Endothelial cell (in vitro differentiated cells): ENCODE measurements around the gene CKAP4. TPM values are rescaled to one million over a fixed set of nuclear protein-coding genes. Genes with fewer than 3 reads are reported as not detected.

ENCODE experiments used
- DNase-seq: peaks from one replicate; pipeline ENCODE4 v3.0.0; 2021; ENCODE audit warnings: low spot score
- H3K27ac Mint-ChIP-seq: one replicate; pipeline ENCODE4 v1.8.0; 2021; ENCODE audit warnings: mixed read lengths, inconsistent platforms; ENCODE audit not compliant: unreplicated experiment
- H3K27me3 Mint-ChIP-seq: one replicate; pipeline ENCODE4 v1.8.0; 2021; ENCODE audit warnings: mild to moderate bottlenecking, moderate library complexity, mixed read lengths, inconsistent platforms; ENCODE audit not compliant: unreplicated experiment
- H3K36me3 Mint-ChIP-seq: one replicate; pipeline ENCODE4 v1.8.0; 2021; ENCODE audit warnings: mild to moderate bottlenecking, low read depth, mixed read lengths, inconsistent platforms; ENCODE audit not compliant: unreplicated experiment
- H3K4me1 Mint-ChIP-seq: one replicate; pipeline ENCODE4 v1.8.0; 2021; ENCODE audit warnings: mild to moderate bottlenecking, mixed read lengths, inconsistent platforms; ENCODE audit not compliant: unreplicated experiment
- H3K4me3 Mint-ChIP-seq: one replicate; pipeline ENCODE4 v1.8.0; 2021; ENCODE audit warnings: mild to moderate bottlenecking, mixed read lengths, inconsistent platforms; ENCODE audit not compliant: unreplicated experiment
- H3K9me3 Mint-ChIP-seq: one replicate; pipeline ENCODE4 v1.8.0; 2021; ENCODE audit warnings: mixed read lengths, inconsistent platforms; ENCODE audit not compliant: unreplicated experiment
- CTCF ChIP-seq: fragments of 200-600 bp; sonication (generic); IDR thresholded peaks from one replicate; pipeline ENCODE4 v1.5.0; 2021; ENCODE audit warnings: antibody characterized with exemption; ENCODE audit not compliant: unreplicated experiment
- total RNA-seq: library from RNA; stranded (reverse); fragmentation: NEBNext Ultra II Directional; extraction: Animal tissue kit (Norgen Biotek cat#: 25700); gene quantifications from one replicate; pipeline ENCODE4 v1.2.1, GENCODE V29; 2021; ENCODE audit not compliant: unreplicated experiment

The CKAP4 gene
- total RNA-seq, 1 donor from 2014 or later: 76.7 TPM

DNA sequence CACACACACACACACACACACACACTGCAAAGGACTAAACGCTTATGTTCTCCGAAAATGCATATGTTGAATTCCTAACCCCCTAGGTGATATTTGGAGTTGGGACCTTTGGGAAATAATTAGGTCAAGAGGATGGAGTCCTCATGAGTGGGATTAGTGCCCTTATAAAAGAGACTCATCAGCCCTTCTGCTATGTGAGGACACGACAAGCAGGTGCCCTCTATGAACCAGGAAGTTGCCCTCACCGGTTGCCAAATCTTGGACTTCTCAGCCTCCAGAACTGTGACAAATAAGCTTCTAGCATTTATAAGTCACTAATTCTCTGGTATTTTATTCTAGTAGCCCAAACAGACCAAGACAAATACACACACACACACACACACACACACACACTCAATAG lies 34.0 kb upstream of the CKAP4 start:
- no peak overlapping the region for H3K27ac Mint-ChIP-seq
- H3K27me3 Mint-ChIP-seq: no peaks in the 10 kb centered on the region
- no peak for DNase-seq
- peaks cover 5% of the 10 kb centered on the region for H3K4me1 Mint-ChIP-seq
- no peaks in the 10 kb centered on the region for H3K36me3 Mint-ChIP-seq
- H3K9me3 Mint-ChIP-seq: no peaks in the 10 kb centered on the region
- no peak overlapping the region for H3K4me3 Mint-ChIP-seq
- TF ChIP-seq CTCF: no peak

DNA sequence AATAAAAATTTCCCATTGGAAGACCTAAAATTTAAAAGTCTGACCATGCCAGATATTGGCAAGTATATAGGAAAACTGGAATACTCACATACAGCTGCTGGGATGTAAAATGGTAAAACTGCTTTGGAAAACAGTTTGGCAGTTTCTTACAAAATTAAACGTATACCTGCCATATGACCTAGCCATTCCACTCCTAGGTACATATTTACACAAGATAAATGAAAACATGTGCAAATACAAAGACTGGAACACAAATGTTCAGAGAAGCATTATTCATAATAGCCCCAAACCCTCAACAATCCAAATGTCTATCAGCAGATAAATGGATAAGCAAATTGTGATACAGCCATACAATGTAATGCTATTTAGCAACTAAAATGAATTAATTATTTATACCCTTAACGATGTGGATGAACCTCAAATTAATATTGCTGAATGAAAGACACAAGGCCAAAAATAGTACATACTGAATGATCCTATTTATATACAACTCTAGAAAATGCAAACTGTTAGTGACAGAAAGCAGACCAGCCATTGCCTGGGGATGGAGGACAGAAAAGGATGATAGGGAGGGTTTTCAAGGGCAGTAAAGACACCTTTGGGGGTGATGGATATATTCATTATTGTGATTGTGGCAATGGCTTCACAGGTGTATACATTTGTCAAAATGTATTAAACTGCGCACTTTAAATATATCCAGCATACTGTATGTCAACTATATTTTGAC lies 33.4 kb upstream of the CKAP4 start:
- H3K4me1 Mint-ChIP-seq: peaks cover 5% of the 10 kb centered on the region
- no peak overlapping the region for H3K4me3 Mint-ChIP-seq
- H3K27ac Mint-ChIP-seq: no peak overlapping the region
- DNase-seq: no peak
- no peaks in the 10 kb centered on the region for H3K27me3 Mint-ChIP-seq
- TF ChIP-seq CTCF: no peak
- H3K9me3 Mint-ChIP-seq: no peaks in the 10 kb centered on the region
- H3K36me3 Mint-ChIP-seq: no peaks in the 10 kb centered on the region

DNA sequence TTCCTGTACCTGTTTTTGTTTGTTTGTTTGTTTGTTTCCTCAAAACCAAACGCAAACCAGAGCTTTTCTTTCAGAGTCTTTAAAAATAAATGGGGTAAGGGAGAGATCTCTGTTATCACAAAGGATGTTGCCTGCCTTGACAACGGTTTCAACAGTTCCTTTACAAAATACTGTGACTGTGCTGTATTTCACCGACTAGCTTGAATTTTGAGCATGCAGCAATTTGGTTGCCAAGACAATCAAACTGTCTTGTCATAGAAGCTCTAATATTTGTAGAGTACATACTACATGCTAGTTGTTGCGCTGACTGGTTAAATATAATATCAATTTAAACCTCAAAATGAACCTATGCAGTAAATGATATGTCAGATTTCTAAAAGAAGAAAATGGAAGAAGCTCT lies 32.3 kb upstream of the CKAP4 start:
- H3K4me1 Mint-ChIP-seq: peaks cover 5% of the 10 kb centered on the region
- TF ChIP-seq CTCF: no peak
- no peak for DNase-seq
- no peaks in the 10 kb centered on the region for H3K36me3 Mint-ChIP-seq
- no peaks in the 10 kb centered on the region for H3K9me3 Mint-ChIP-seq
- no peaks in the 10 kb centered on the region for H3K27me3 Mint-ChIP-seq
- no peak overlapping the region for H3K4me3 Mint-ChIP-seq
- no peak overlapping the region for H3K27ac Mint-ChIP-seq

DNA sequence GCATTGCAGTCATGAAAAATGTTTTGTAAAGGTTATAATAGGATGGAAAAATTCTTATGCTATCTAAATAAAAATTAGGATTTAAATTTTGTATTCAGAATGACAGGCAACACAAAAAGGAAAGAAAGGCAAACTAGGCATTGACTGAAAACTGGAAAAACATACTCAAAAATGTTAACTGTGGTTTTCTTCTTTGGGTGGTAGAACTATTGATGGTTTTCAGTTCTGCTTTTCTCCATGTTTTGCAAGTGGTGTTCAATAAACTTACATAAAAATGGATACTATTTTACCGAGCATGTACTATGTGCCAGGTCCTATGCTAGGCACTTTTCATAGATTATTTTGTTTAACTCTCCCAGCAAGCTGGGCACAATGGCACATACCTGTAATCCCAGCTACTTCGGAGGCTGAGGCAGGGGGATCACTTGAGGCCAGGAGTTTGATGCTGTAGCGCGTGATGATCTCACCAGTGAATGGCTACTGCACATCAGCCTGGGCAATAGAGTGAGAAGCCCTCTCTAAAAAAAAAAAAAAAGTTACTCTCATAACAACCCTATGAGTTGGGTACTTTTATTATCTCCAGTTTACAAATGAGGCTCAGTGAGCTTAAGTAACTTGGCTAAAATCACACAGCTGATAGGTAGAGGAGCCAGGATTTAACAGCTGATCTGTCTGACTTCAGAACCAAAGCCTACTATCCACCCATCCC lies 28.4 kb upstream of the CKAP4 start:
- H3K27ac Mint-ChIP-seq: no peak overlapping the region
- no peaks in the 10 kb centered on the region for H3K36me3 Mint-ChIP-seq
- H3K27me3 Mint-ChIP-seq: peaks cover 3% of the 10 kb centered on the region
- no peak overlapping the region for H3K4me3 Mint-ChIP-seq
- DNase-seq: no peak
- TF ChIP-seq CTCF: no peak
- peaks cover 4% of the 10 kb centered on the region for H3K4me1 Mint-ChIP-seq
- H3K9me3 Mint-ChIP-seq: no peaks in the 10 kb centered on the region

- no peak overlapping the region for H3K4me3 Mint-ChIP-seq
- no peak for DNase-seq
- TF ChIP-seq CTCF: no peak
Observed at GRCh38 chr12:106275458-106275857, 27.6 kb upstream of the CKAP4 start.

More at GRCh38 chr12:106275458-106275857, 27.6 kb upstream of the CKAP4 start:
- H3K9me3 Mint-ChIP-seq: no peaks in the 10 kb centered on the region
- H3K27ac Mint-ChIP-seq: no peak overlapping the region
- H3K36me3 Mint-ChIP-seq: no peaks in the 10 kb centered on the region
- H3K4me1 Mint-ChIP-seq: peaks cover 4% of the 10 kb centered on the region
- H3K27me3 Mint-ChIP-seq: peaks cover 5% of the 10 kb centered on the region
